Gastrocnemius medialis (tissue), 4 donors: ENCODE data around the gene ERMP1.
"Not testable (repeated sequence)": the region's sequence is repeated elsewhere in the genome, so short reads cannot be mapped to it uniquely, and the experiment has no call there.

Experiments used
- CTCF ChIP-seq, 5 experiments: fragments of 450-650 bp in 3 of 5; fragments of 200-600 bp in 2 of 5; sonication (generic) in 2 of 5; IDR thresholded peaks in 4 of 5; conservative IDR thresholded peaks in 1 of 5; 1 replicate in 4 of 5; 2 replicates in 1 of 5; pipeline ENCODE4 v1.5.1; 2016 to 2019; ENCODE audit warnings: antibody characterized with exemption in 5 of 5, mild to moderate bottlenecking in 3 of 5, moderate library complexity in 3 of 5
- POLR2A ChIP-seq, 2 donors: fragments of 450-650 bp; IDR thresholded peaks; one replicate each; pipeline ENCODE4 v1.6.1; 2017; ENCODE audit warnings: antibody characterized with exemption in 2 of 2, mild to moderate bottlenecking in 2 of 2, moderate library complexity in 2 of 2

DNA sequence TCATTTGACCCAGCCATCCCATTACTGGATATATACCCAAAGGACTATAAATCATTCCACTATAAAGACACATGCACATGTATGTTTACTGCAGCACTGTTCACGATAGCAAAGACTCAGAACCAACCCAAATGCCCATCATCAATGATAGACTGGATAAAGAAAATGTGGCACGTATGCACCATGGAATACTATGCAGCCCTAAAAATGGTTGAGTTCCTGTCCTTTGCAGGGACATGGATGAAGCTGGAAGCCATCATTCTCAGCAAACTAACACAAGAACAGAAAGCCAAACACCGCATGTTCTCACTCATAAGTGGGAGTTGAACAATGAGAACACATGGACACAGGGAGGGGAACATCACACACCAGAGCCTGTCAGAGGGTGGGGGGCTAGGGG, 49.5 kb downstream of the ERMP1 start:
- TF ChIP-seq CTCF (IDR thresholded peaks at IDR 0.05 in 4 of 5, conservative IDR thresholded peaks at IDR 0.05 in 1 of 5); POLR2A (IDR thresholded peaks at IDR 0.05): not testable (repeated sequence)
